Activated naive CD8-positive, alpha-beta T cell (primary cell): ENCODE data around the gene MYL10.

ENCODE experiments used
- H3K27ac Mint-ChIP-seq: one replicate; pipeline ENCODE4 v1.8.0; 2021; ENCODE audit warnings: mixed read lengths
- H3K27me3 Mint-ChIP-seq: one replicate; pipeline ENCODE4 v1.8.0; 2021; ENCODE audit warnings: mixed read lengths
- H3K36me3 Mint-ChIP-seq: one replicate; pipeline ENCODE4 v1.8.0; 2021; ENCODE audit warnings: mixed read lengths
- H3K4me1 Mint-ChIP-seq: one replicate; pipeline ENCODE4 v1.8.0; 2021; ENCODE audit warnings: low read depth, mixed read lengths
- H3K4me3 Mint-ChIP-seq: one replicate; pipeline ENCODE4 v1.8.0; 2021; ENCODE audit warnings: mild to moderate bottlenecking, mixed read lengths
- H3K9me3 Mint-ChIP-seq: one replicate; pipeline ENCODE4 v1.8.0; 2021; ENCODE audit warnings: low read depth, mixed read lengths

MYL10 gene

GRCh38 chr7:101629171-101629570, at the start of gene MYL10:
MYL10 (minus strand) TSS chr7:101629296; CDS start chr7:101629118, 178 bp downstream.
- Mint-ChIP-seq H3K4me3 (no peak within 1 kb of the TSS), H3K36me3 (no peaks in the 10 kb centered on the region), H3K27ac (no peak within 1 kb of the TSS), H3K9me3 (no peaks in the 10 kb centered on the region), H3K4me1 (peaks cover 1% of the 10 kb centered on the region), H3K27me3 (peaks cover 8% of the 10 kb centered on the region)

- no peak overlapping the region for H3K4me3 Mint-ChIP-seq
- no peaks in the 10 kb centered on the region for H3K4me1 Mint-ChIP-seq
- H3K36me3 Mint-ChIP-seq: no peaks in the 10 kb centered on the region
- H3K9me3 Mint-ChIP-seq: no peaks in the 10 kb centered on the region
- no peak overlapping the region for H3K27ac Mint-ChIP-seq
- H3K27me3 Mint-ChIP-seq: no peaks in the 10 kb centered on the region
Observed at GRCh38 chr7:101678658-101679057, 49.6 kb upstream of the MYL10 start.

- H3K27ac Mint-ChIP-seq: no peak overlapping the region
- no peaks in the 10 kb centered on the region for H3K36me3 Mint-ChIP-seq
- no peaks in the 10 kb centered on the region for H3K9me3 Mint-ChIP-seq
- no peaks in the 10 kb centered on the region for H3K4me1 Mint-ChIP-seq
- no peak overlapping the region for H3K4me3 Mint-ChIP-seq
- H3K27me3 Mint-ChIP-seq: no peaks in the 10 kb centered on the region
Observed at GRCh38 chr7:101677797-101678479, 48.8 kb upstream of the MYL10 start.

GRCh38 chr7:101677391-101677790, 48.3 kb upstream of the MYL10 start:
- H3K27ac Mint-ChIP-seq: no peak overlapping the region
- no peaks in the 10 kb centered on the region for H3K27me3 Mint-ChIP-seq
- H3K4me1 Mint-ChIP-seq: no peaks in the 10 kb centered on the region
- H3K36me3 Mint-ChIP-seq: no peaks in the 10 kb centered on the region
- no peak overlapping the region for H3K4me3 Mint-ChIP-seq
- no peaks in the 10 kb centered on the region for H3K9me3 Mint-ChIP-seq

- H3K27me3 Mint-ChIP-seq: no peaks in the 10 kb centered on the region
- no peaks in the 10 kb centered on the region for H3K9me3 Mint-ChIP-seq
- H3K4me3 Mint-ChIP-seq: no peak overlapping the region
- H3K27ac Mint-ChIP-seq: no peak overlapping the region
- no peaks in the 10 kb centered on the region for H3K36me3 Mint-ChIP-seq
- H3K4me1 Mint-ChIP-seq: no peaks in the 10 kb centered on the region
Observed at GRCh38 chr7:101676956-101677355, 47.9 kb upstream of the MYL10 start.

GRCh38 chr7:101676062-101676598, 47.0 kb upstream of the MYL10 start:
- H3K27me3 Mint-ChIP-seq: no peaks in the 10 kb centered on the region
- H3K4me3 Mint-ChIP-seq: no peak overlapping the region
- no peaks in the 10 kb centered on the region for H3K36me3 Mint-ChIP-seq
- H3K27ac Mint-ChIP-seq: no peak overlapping the region
- no peaks in the 10 kb centered on the region for H3K9me3 Mint-ChIP-seq
- no peaks in the 10 kb centered on the region for H3K4me1 Mint-ChIP-seq

GRCh38 chr7:101674439-101674838, 45.3 kb upstream of the MYL10 start:
- Mint-ChIP-seq H3K36me3 (no peaks in the 10 kb centered on the region), H3K9me3 (no peaks in the 10 kb centered on the region), H3K4me1 (no peaks in the 10 kb centered on the region), H3K27me3 (no peaks in the 10 kb centered on the region), H3K27ac (no peak overlapping the region), H3K4me3 (no peak overlapping the region)

- no peaks in the 10 kb centered on the region for H3K36me3 Mint-ChIP-seq
Observed at GRCh38 chr7:101673951-101674350, 44.9 kb upstream of the MYL10 start.

GRCh38 chr7:101673315-101673714, 44.2 kb upstream of the MYL10 start:
- H3K4me1 Mint-ChIP-seq: no peaks in the 10 kb centered on the region
- no peak overlapping the region for H3K27ac Mint-ChIP-seq
- no peak overlapping the region for H3K4me3 Mint-ChIP-seq

More at GRCh38 chr7:101673951-101674350, 44.9 kb upstream of the MYL10 start:
- H3K27ac Mint-ChIP-seq: no peak overlapping the region
- no peaks in the 10 kb centered on the region for H3K27me3 Mint-ChIP-seq
- H3K4me1 Mint-ChIP-seq: no peaks in the 10 kb centered on the region
- no peak overlapping the region for H3K4me3 Mint-ChIP-seq
- no peaks in the 10 kb centered on the region for H3K9me3 Mint-ChIP-seq

GRCh38 chr7:101671371-101672356, 42.6 kb upstream of the MYL10 start:
- Mint-ChIP-seq H3K27me3 (no peaks in the 10 kb centered on the region), H3K27ac (no peak overlapping the region), H3K9me3 (no peaks in the 10 kb centered on the region), H3K4me3 (no peak overlapping the region), H3K4me1 (no peaks in the 10 kb centered on the region), H3K36me3 (no peaks in the 10 kb centered on the region)

More at GRCh38 chr7:101673315-101673714, 44.2 kb upstream of the MYL10 start:
- Mint-ChIP-seq H3K27me3 (no peaks in the 10 kb centered on the region), H3K36me3 (no peaks in the 10 kb centered on the region), H3K9me3 (no peaks in the 10 kb centered on the region)

- Mint-ChIP-seq H3K36me3 (no peaks in the 10 kb centered on the region), H3K27ac (no peak overlapping the region), H3K4me1 (no peaks in the 10 kb centered on the region), H3K4me3 (no peak overlapping the region), H3K27me3 (no peaks in the 10 kb centered on the region), H3K9me3 (no peaks in the 10 kb centered on the region)
Observed at GRCh38 chr7:101669307-101669706, 40.2 kb upstream of the MYL10 start.

GRCh38 chr7:101668726-101669125, 39.6 kb upstream of the MYL10 start:
- H3K36me3 Mint-ChIP-seq: no peaks in the 10 kb centered on the region

GRCh38 chr7:101667920-101668319, 38.8 kb upstream of the MYL10 start:
- Mint-ChIP-seq H3K27ac (no peak overlapping the region), H3K9me3 (no peaks in the 10 kb centered on the region), H3K4me1 (no peaks in the 10 kb centered on the region), H3K4me3 (no peak overlapping the region), H3K36me3 (no peaks in the 10 kb centered on the region), H3K27me3 (no peaks in the 10 kb centered on the region)

More at GRCh38 chr7:101668726-101669125, 39.6 kb upstream of the MYL10 start:
- Mint-ChIP-seq H3K4me3 (no peak overlapping the region), H3K4me1 (no peaks in the 10 kb centered on the region), H3K27me3 (no peaks in the 10 kb centered on the region), H3K27ac (no peak overlapping the region), H3K9me3 (no peaks in the 10 kb centered on the region)

GRCh38 chr7:101667399-101667798, 38.3 kb upstream of the MYL10 start:
- Mint-ChIP-seq H3K4me1 (no peaks in the 10 kb centered on the region), H3K9me3 (no peaks in the 10 kb centered on the region), H3K4me3 (no peak overlapping the region), H3K36me3 (no peaks in the 10 kb centered on the region), H3K27me3 (no peaks in the 10 kb centered on the region), H3K27ac (no peak overlapping the region)

- no peaks in the 10 kb centered on the region for H3K36me3 Mint-ChIP-seq
- no peaks in the 10 kb centered on the region for H3K9me3 Mint-ChIP-seq
Observed at GRCh38 chr7:101666741-101667140, 37.6 kb upstream of the MYL10 start.

More at GRCh38 chr7:101666741-101667140, 37.6 kb upstream of the MYL10 start:
- Mint-ChIP-seq H3K27ac (no peak overlapping the region), H3K4me1 (no peaks in the 10 kb centered on the region), H3K27me3 (no peaks in the 10 kb centered on the region), H3K4me3 (no peak overlapping the region)
